Measurements from ENCODE around the gene SLC4A1AP.

- TF ChIP-seq POLR2A (IDR thresholded peaks at IDR 0.05) (no peak), CTCF (IDR thresholded peaks at IDR 0.05) (no peak), POLR2AphosphoS5 (IDR thresholded peaks at IDR 0.05) (no peak)
Observed at GRCh38 chr2:27701676-27702075, 38.0 kb downstream of the SLC4A1AP start.

All from transverse colon (tissue), 4 donors.